Osteoblast (primary cell): ENCODE data around the gene GPATCH8. TPM values are rescaled to one million over a fixed set of nuclear protein-coding genes. Genes with fewer than 3 reads are reported as not detected.
"Not testable (repeated sequence)": the region's sequence is repeated elsewhere in the genome, so short reads cannot be mapped to it uniquely, and the experiment has no call there.

Experiments used
- DNase-seq: peaks from one replicate; pipeline ENCODE4 v3.0.0; 2011; ENCODE audit warnings: low spot score, mixed read lengths; ENCODE audit not compliant: insufficient read length; ENCODE audit errors: missing footprints
- H2AFZ ChIP-seq: 2 replicates; pipeline ENCODE4 v1.6.0; 2011; ENCODE audit warnings: mild to moderate bottlenecking, low read length
- H3K27ac ChIP-seq: 2 replicates; pipeline ENCODE4 v1.5.1; 2011; ENCODE audit warnings: mild to moderate bottlenecking, low read depth, low read length, moderate library complexity
- H3K27me3 ChIP-seq: 2 replicates; pipeline ENCODE4 v1.6.0; 2012; ENCODE audit warnings: mild to moderate bottlenecking, control low read depth, inconsistent platforms, low read length, moderate library complexity; ENCODE audit not compliant: insufficient read depth
- H3K36me3 ChIP-seq: 2 replicates; pipeline ENCODE4 v1.5.1; 2011; ENCODE audit warnings: mild to moderate bottlenecking, low read length, control low read depth, moderate library complexity; ENCODE audit not compliant: insufficient read depth
- H3K4me1 ChIP-seq: 2 replicates; pipeline ENCODE4 v1.5.1; 2011; ENCODE audit warnings: mild to moderate bottlenecking, low read length, control low read depth, moderate library complexity; ENCODE audit not compliant: insufficient read depth
- H3K4me2 ChIP-seq: 2 replicates; pipeline ENCODE4 v1.6.0; 2011; ENCODE audit warnings: mild to moderate bottlenecking, low read length; ENCODE audit not compliant: insufficient read depth
- H3K4me3 ChIP-seq: fragments of 200-600 bp; sonication (generic); 3 replicates; pipeline ENCODE4 v1.5.1; 2012; ENCODE audit warnings: mild to moderate bottlenecking, low read length, inconsistent platforms; ENCODE audit not compliant: insufficient read depth
- H3K79me2 ChIP-seq: 2 replicates; pipeline ENCODE4 v1.6.0; 2012; ENCODE audit warnings: mild to moderate bottlenecking, low read length, control low read depth, inconsistent platforms; ENCODE audit not compliant: insufficient read depth
- H3K9me3 ChIP-seq: 2 replicates; pipeline ENCODE4 v1.5.1; 2011; ENCODE audit warnings: low read depth, low read length, control low read depth
- H4K20me1 ChIP-seq: 2 replicates; pipeline ENCODE4 v1.6.0; 2012; ENCODE audit warnings: mild to moderate bottlenecking, low read length, control low read depth; ENCODE audit not compliant: insufficient read depth
- CTCF ChIP-seq: IDR thresholded peaks from 2 replicates; pipeline ENCODE4 v1.5.1; 2011; ENCODE audit warnings: mild to moderate bottlenecking, low read depth, low read length, moderate library complexity; ENCODE audit errors: extremely low read depth
- total RNA-seq: library from RNA; depleted of rRNA; stranded (reverse); fragments of >200 nt; gene quantifications from 2 replicates; pipeline ENCODE4 v1.2.3, GENCODE V29; 2012

Gene GPATCH8
- total RNA-seq, 1 donor, result 33.3 TPM

DNA sequence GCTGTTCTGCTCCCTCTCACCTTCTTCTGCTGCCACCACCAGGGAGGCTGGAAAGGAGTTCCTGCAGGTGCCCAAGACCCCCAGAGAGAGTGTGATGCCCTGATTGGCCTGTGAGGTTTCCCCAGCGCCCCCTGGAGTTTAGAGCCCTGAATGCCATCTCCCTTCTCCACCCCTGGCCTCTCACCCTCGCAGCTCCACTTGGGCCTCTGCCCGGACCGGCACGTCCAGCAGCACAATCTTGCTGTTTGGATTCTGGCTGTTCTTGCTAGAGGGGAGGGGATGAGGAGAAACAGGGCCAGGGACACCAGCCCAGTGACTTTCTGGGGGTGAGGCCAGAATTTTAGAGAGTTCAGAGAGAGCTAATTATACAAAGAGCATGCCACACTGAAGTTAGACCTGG lies 127.1 kb downstream of the GPATCH8 start:
- peak; percentile 47 for TF ChIP-seq CTCF

GRCh38 chr17:44375196-44376017 lies 127.8 kb downstream of the GPATCH8 start:
- H3K9me3 ChIP-seq, result no peaks in the 10 kb centered on the region
- H3K4me2 ChIP-seq, result no peak overlapping the region
- H3K36me3 ChIP-seq, result no peaks in the 10 kb centered on the region
- H2AFZ ChIP-seq, result no peak overlapping the region
- no peak overlapping the region for H3K4me3 ChIP-seq
- no peaks in the 10 kb centered on the region for H3K4me1 ChIP-seq
- H4K20me1 ChIP-seq, result no peaks in the 10 kb centered on the region
- no peaks in the 10 kb centered on the region for H3K79me2 ChIP-seq
- no peak for TF ChIP-seq CTCF
- no peak overlapping the region for H3K27ac ChIP-seq
- peak; percentile 79 for DNase-seq
- H3K27me3 ChIP-seq, result peaks cover 13% of the 10 kb centered on the region

More for the DNA sequence above, 127.1 kb downstream of the GPATCH8 start:
- H3K4me2 ChIP-seq, result no peak overlapping the region
- DNase-seq, result peak; percentile 96
- H3K9me3 ChIP-seq, result no peaks in the 10 kb centered on the region
- H3K27ac ChIP-seq, result no peak overlapping the region
- no peaks in the 10 kb centered on the region for H3K4me1 ChIP-seq
- H3K27me3 ChIP-seq, result peaks cover 7% of the 10 kb centered on the region
- H3K4me3 ChIP-seq, result no peak overlapping the region
- H2AFZ ChIP-seq, result no peak overlapping the region
- no peaks in the 10 kb centered on the region for H3K36me3 ChIP-seq
- H3K79me2 ChIP-seq, result no peaks in the 10 kb centered on the region
- H4K20me1 ChIP-seq, result no peaks in the 10 kb centered on the region

DNA sequence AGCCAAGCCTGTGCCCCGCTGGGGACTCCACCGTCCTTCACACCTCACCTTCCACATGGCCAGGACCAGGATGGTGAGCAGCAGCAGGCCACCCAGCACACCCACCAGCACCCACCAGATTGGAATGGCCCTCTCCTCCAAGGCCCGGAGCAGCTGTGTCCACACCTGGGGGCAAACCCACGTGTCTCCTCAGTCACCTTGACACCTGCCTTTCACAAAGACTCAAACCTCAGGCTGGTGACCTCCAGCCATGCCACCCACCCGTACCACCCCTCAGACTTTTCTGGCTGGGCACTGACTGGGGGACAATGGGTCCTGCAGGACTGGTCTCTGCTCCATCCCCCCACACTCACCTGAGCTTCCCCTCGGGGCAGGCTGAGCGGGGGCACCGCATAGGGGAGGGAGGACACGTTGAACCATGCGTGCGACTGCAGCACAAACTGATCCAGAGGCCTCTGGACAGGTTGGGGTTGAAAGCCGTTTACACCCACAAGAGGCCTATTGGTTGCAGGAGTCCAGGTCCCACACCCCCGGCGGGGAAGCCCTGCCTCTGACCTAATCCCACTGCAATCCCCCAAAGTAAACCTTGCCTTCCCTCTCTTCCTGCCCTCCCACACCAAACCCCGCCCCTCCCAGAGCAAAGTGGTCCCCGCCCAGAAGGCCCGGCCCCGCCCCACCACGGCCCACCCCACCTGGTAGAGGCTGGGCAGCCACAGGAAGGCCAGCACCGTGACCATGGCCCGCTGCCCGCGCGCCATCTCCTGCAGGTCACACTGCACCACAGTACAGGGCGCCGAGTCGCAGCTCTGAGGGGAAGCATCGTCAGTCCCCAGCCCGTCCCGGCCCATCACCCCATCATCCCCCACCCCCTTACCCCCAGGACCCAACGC lies 128.7 kb downstream of the GPATCH8 start:
- TF ChIP-seq CTCF, result no peak

GRCh38 chr17:44372036-44372435 lies 131.2 kb downstream of the GPATCH8 start:
- no peak for TF ChIP-seq CTCF
- Histone ChIP-seq H3K4me3 (no peak overlapping the region), H3K4me1 (no peaks in the 10 kb centered on the region)

More for the DNA sequence above, 128.7 kb downstream of the GPATCH8 start:
- H3K79me2 ChIP-seq, result no peaks in the 10 kb centered on the region
- H3K4me2 ChIP-seq, result no peak overlapping the region
- H3K27ac ChIP-seq, result no peak overlapping the region
- DNase-seq, result peak; percentile 89
- no peak overlapping the region for H3K4me3 ChIP-seq
- H2AFZ ChIP-seq, result no peak overlapping the region
- H3K4me1 ChIP-seq, result no peaks in the 10 kb centered on the region
- H3K9me3 ChIP-seq, result no peaks in the 10 kb centered on the region
- peaks cover 13% of the 10 kb centered on the region for H3K27me3 ChIP-seq
- H3K36me3 ChIP-seq, result no peaks in the 10 kb centered on the region
- no peaks in the 10 kb centered on the region for H4K20me1 ChIP-seq

DNA sequence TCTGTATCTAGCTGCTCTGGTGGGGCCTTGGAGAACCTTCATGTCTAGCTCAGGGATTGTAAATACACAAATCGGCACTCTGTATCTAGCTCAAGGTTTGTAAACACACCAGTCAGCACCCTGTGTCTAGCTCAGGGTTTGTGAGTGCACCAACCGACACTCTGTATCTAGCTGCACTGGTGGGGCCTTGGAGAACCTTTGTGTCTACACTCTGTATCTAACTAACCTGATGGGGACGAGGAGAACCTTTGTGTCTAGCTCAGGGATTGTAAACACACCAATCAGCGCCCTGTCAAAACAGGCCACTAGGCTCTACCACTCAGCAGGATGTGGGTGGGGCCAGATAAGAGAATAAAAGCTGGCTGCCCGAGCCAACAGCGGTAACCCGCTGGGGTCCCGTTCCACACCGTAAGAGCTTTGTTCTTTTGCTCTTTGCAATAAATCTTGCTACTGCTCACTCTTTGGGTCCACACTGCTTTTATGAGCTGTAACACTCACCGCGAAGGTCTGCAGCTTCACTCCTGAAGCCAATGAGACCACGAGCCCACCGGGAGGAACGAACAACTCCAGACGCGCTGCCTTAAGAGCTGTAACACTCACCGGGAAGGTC lies 133.7 kb downstream of the GPATCH8 start:
- not testable (repeated sequence) for H3K36me3 ChIP-seq, H3K4me1 ChIP-seq, H2AFZ ChIP-seq, H3K27ac ChIP-seq, H4K20me1 ChIP-seq, H3K9me3 ChIP-seq, DNase-seq, H3K4me3 ChIP-seq, H3K79me2 ChIP-seq, H3K4me2 ChIP-seq
- H3K27me3 ChIP-seq, result peaks cover 17% of the 10 kb centered on the region

More at GRCh38 chr17:44372036-44372435, 131.2 kb downstream of the GPATCH8 start:
- H3K27ac ChIP-seq, result no peak overlapping the region
- no peaks in the 10 kb centered on the region for H3K9me3 ChIP-seq
- H2AFZ ChIP-seq, result no peak overlapping the region
- no peaks in the 10 kb centered on the region for H3K36me3 ChIP-seq
- peaks cover 11% of the 10 kb centered on the region for H3K27me3 ChIP-seq
- DNase-seq, result no peak
- H3K4me2 ChIP-seq, result no peak overlapping the region
- H4K20me1 ChIP-seq, result no peaks in the 10 kb centered on the region
- no peaks in the 10 kb centered on the region for H3K79me2 ChIP-seq
